Activated T-cell treated with anti-CD3 and anti-CD28 coated beads, Interleukin-2, amount 50 U/mL, for 1 hour (primary cell): ENCODE results near the gene LPCAT3.

Experiments
- DNase-seq: peaks from one replicate; pipeline ENCODE4 v3.0.0-alpha.2; 2020

The LPCAT3 gene

GRCh38 chr12:6962285-6963015, 55.8 kb downstream of the LPCAT3 start:
- peak; percentile 39 for DNase-seq

- no peak for DNase-seq
Measured at GRCh38 chr12:6961695-6962284, 56.5 kb downstream of the LPCAT3 start.

GRCh38 chr12:6961278-6961694, 57.0 kb downstream of the LPCAT3 start:
- DNase-seq: peak; percentile 89

GRCh38 chr12:6960593-6961277, 57.5 kb downstream of the LPCAT3 start:
- DNase-seq: peak; percentile 38

- DNase-seq: no peak
Measured at GRCh38 chr12:6959805-6960592, 58.3 kb downstream of the LPCAT3 start.

GRCh38 chr12:6959058-6959804, 59.0 kb downstream of the LPCAT3 start:
- peak; percentile 72 for DNase-seq

- DNase-seq: peak; percentile 38
Measured at GRCh38 chr12:6958609-6959057, 59.6 kb downstream of the LPCAT3 start.

GRCh38 chr12:6957741-6958608, 60.3 kb downstream of the LPCAT3 start:
- DNase-seq: peak; percentile 49

- peak; percentile 48 for DNase-seq
Measured at GRCh38 chr12:6957151-6957701, 61.0 kb downstream of the LPCAT3 start.

- DNase-seq: no peak
Measured at GRCh38 chr12:6956021-6956727, 62.1 kb downstream of the LPCAT3 start.

GRCh38 chr12:6955108-6956020, 62.9 kb downstream of the LPCAT3 start:
- no peak for DNase-seq

GRCh38 chr12:6954316-6955107, 63.8 kb downstream of the LPCAT3 start:
- DNase-seq: peak; percentile 42

- peak; percentile 78 for DNase-seq
Measured at GRCh38 chr12:6953442-6954315, 64.6 kb downstream of the LPCAT3 start.

GRCh38 chr12:6952863-6953441, 65.3 kb downstream of the LPCAT3 start:
- DNase-seq: peak; percentile 52

- peak; percentile 58 for DNase-seq
Measured at GRCh38 chr12:6952121-6952862, 66.0 kb downstream of the LPCAT3 start.

GRCh38 chr12:6951551-6952120, 66.6 kb downstream of the LPCAT3 start:
- peak; percentile 31 for DNase-seq
